MCF 10A (cell line): Measurements from ENCODE around the gene CYBA. TPM values are rescaled to one million over a fixed set of nuclear protein-coding genes. Genes with fewer than 3 reads are reported as not detected.
A peak's percentile ranks its signal among the peaks of the same experiment; 100 is the strongest.

ENCODE experiments used
- BruUV-seq: library from RNA; stranded (reverse); fragments of 400-500 nt; replicated peaks from 2 replicates; lab custom pipeline; 2021; lab: Mats Ljungman, UMichigan
- CTCF ChIA-PET: fragments of 300-600 bp; sonication (Branson Sonifier 250); formaldehyde crosslinking; extraction: SDS; loops from one replicate; lab custom pipeline; 2021; ENCODE audit warnings: antibody characterized with exemption, inconsistent platforms; lab: Yijun Ruan, JAX
- POLR2A ChIA-PET: fragments of 300-600, 350-650 bp; sonication (Branson Sonifier 250); formaldehyde crosslinking; extraction: SDS; loops from one replicate; lab custom pipeline; 2020; ENCODE audit warnings: antibody characterized with exemption, inconsistent platforms; lab: Yijun Ruan, JAX
- DNase-seq: peaks from one replicate; pipeline ENCODE4 v3.0.0-alpha.2; 2018; ENCODE audit not compliant: unreplicated experiment
- H3K27ac Mint-ChIP-seq: one replicate; pipeline ENCODE4 v1.8.0; 2022; ENCODE audit warnings: mild to moderate bottlenecking, low read depth, mixed read lengths; ENCODE audit not compliant: unreplicated experiment
- H3K27me3 Mint-ChIP-seq: one replicate; pipeline ENCODE4 v1.8.0; 2022; ENCODE audit warnings: mixed read lengths; ENCODE audit not compliant: insufficient read depth, unreplicated experiment
- H3K36me3 Mint-ChIP-seq: one replicate; pipeline ENCODE4 v1.8.0; 2022; ENCODE audit warnings: mild to moderate bottlenecking, moderate library complexity, mixed read lengths; ENCODE audit not compliant: insufficient read depth, unreplicated experiment
- H3K4me1 Mint-ChIP-seq: one replicate; pipeline ENCODE4 v1.8.0; 2022; ENCODE audit warnings: mixed read lengths; ENCODE audit not compliant: insufficient read depth, unreplicated experiment
- H3K4me3 Mint-ChIP-seq: one replicate; pipeline ENCODE4 v1.8.0; 2022; ENCODE audit warnings: mild to moderate bottlenecking, moderate library complexity, mixed read lengths; ENCODE audit not compliant: unreplicated experiment
- H3K9me3 Mint-ChIP-seq: one replicate; pipeline ENCODE4 v1.8.0; 2022; ENCODE audit warnings: mixed read lengths; ENCODE audit not compliant: unreplicated experiment
- intact Hi-C: fragments of 100-400 bp; cut with micrococcal nuclease; formaldehyde crosslinking; loops from 2 replicates; pipeline ENCODE4 v1.14.1; 2022
- total RNA-seq: library from RNA; stranded (reverse); gene quantifications from 2 replicates; pipeline ENCODE4 v1.2.3, GENCODE V29; 2022
- TF ChIP-seq, protein P1 (sequence below): fragments of 200-600 bp; IDR thresholded peaks from one replicate; pipeline ENCODE4 v1.8.0; 2022; ENCODE audit warnings: antibody characterized with exemption, mild to moderate bottlenecking; ENCODE audit not compliant: unreplicated experiment

Gene CYBA
- total RNA-seq, 1 experiment from 2014 or later = 0.84 TPM

DNA sequence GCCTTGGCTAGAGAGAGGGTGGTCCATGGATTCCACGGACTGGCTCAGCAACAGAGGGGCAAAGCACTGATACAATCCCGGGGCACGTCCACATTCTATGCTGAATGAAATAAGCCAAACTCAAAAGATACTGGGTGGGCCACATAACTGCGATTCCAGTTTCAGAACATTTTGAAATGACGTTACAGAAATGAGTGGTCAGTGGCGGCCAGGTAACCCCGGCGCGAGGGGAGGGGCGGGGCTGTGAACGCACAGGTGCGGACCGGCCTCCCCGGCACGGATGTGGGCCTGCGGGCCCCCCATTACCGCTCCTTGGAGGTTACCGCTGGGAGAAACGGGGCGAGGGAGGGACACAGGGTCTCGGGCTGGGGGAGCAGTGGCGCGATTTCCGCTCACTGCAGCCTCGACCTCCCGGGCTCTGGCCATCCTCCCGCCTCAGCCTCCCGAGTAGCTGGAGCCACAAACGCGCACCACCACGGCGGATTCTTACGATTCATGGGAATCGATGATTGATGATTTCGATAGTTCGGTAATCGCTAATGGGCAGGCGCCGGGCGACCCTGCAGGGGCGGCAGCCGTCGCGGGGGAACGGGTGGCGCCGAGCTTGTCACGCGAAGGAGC lies 11.5 kb upstream of the CYBA start:
- CTCF ChIA-PET = interaction anchor here (0.6 kb wide), 1 partner anchor 897 kb away, joined by 3 read pairs; no protein-coding TSS in a partner anchor
- TSS peak; percentile 72 for BruUV-seq
- TF ChIP-seq, protein P1, sequence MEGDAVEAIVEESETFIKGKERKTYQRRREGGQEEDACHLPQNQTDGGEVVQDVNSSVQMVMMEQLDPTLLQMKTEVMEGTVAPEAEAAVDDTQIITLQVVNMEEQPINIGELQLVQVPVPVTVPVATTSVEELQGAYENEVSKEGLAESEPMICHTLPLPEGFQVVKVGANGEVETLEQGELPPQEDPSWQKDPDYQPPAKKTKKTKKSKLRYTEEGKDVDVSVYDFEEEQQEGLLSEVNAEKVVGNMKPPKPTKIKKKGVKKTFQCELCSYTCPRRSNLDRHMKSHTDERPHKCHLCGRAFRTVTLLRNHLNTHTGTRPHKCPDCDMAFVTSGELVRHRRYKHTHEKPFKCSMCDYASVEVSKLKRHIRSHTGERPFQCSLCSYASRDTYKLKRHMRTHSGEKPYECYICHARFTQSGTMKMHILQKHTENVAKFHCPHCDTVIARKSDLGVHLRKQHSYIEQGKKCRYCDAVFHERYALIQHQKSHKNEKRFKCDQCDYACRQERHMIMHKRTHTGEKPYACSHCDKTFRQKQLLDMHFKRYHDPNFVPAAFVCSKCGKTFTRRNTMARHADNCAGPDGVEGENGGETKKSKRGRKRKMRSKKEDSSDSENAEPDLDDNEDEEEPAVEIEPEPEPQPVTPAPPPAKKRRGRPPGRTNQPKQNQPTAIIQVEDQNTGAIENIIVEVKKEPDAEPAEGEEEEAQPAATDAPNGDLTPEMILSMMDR = no peak
- peak overlapping the region; percentile 97 for H3K27ac Mint-ChIP-seq
- H3K27me3 Mint-ChIP-seq = no peaks in the 10 kb centered on the region
- DNase-seq = no peak
- no peaks in the 10 kb centered on the region for H3K4me1 Mint-ChIP-seq
- no peaks in the 10 kb centered on the region for H3K9me3 Mint-ChIP-seq
- intact Hi-C loops = no loop called here
- POLR2A ChIA-PET = interaction anchor here (0.6 to 2.4 kb wide), 9 partner anchors 12 to 897 kb away, joined by 3 to 10 read pairs (median 4); partner anchors contain the start of genes ACSF3, CDT1, CTU2 and KLHDC4
- no peaks in the 10 kb centered on the region for H3K36me3 Mint-ChIP-seq
- H3K4me3 Mint-ChIP-seq = peak overlapping the region; percentile 96

DNA sequence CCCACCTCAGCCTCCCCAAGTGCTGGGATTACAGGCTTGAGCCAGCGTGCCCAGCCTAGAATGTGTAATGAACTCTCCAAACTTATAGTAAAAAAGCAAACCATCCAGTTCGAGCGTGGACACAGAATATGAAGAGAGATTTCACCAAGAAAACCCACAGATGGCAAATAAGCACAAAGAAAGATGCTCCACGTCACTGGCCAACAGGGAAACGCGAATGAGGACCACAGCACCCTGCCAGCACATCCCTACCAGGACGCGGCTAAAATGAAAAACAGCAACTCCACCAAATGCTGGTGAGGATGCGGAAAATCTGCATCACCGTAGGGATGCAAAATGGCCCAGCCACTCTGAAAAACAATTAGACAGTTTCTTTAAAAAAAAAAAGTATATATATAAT lies 10.6 kb upstream of the CYBA start:
- Mint-ChIP-seq H3K4me3 (peak overlapping the region; percentile 96), H3K27me3 (no peaks in the 10 kb centered on the region), H3K4me1 (no peaks in the 10 kb centered on the region), H3K27ac (peak overlapping the region; percentile 97), H3K36me3 (peaks cover 6% of the 10 kb centered on the region), H3K9me3 (no peaks in the 10 kb centered on the region)
- no peak for DNase-seq
- no TSS peak for BruUV-seq
- intact Hi-C loops = no loop called here
- TF ChIP-seq, protein P1 = no peak
- POLR2A ChIA-PET = interaction anchor here (1.8 kb wide), 1 partner anchor 91 kb away, joined by 5 read pairs; the partner anchor contains the start of gene ZC3H18
- CTCF ChIA-PET = no interaction called here

DNA sequence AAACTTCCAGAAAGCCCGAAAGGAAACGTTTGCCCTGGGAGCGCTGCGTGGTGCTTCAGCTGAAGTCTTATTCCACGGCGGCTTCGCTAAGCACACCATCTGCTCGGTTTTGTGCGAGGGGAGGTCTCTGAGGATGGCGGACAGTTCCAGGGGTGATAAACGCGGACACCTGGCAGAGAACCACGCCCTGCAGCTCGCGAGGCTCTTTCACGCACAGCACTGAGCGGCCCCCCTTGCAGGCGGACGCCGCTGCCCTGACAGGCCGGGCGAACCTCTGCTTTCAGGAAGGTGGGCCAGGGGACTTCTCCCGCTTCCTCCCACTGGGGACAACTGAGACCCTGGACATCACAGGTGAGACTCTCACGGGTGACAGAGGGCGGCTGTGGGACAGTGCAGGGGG lies 8.3 kb upstream of the CYBA start:
- BruUV-seq = no TSS peak
- CTCF ChIA-PET = interaction anchor here (0.6 kb wide), 1 partner anchor 34 kb away, joined by 3 read pairs; no protein-coding TSS in a partner anchor
- Mint-ChIP-seq H3K27me3 (no peaks in the 10 kb centered on the region), H3K9me3 (no peaks in the 10 kb centered on the region), H3K4me3 (no peak overlapping the region), H3K4me1 (no peaks in the 10 kb centered on the region), H3K27ac (no peak overlapping the region), H3K36me3 (peaks cover 12% of the 10 kb centered on the region)
- DNase-seq = no peak
- TF ChIP-seq, protein P1 = no peak
- intact Hi-C loops = no loop called here
- POLR2A ChIA-PET = no interaction called here

DNA sequence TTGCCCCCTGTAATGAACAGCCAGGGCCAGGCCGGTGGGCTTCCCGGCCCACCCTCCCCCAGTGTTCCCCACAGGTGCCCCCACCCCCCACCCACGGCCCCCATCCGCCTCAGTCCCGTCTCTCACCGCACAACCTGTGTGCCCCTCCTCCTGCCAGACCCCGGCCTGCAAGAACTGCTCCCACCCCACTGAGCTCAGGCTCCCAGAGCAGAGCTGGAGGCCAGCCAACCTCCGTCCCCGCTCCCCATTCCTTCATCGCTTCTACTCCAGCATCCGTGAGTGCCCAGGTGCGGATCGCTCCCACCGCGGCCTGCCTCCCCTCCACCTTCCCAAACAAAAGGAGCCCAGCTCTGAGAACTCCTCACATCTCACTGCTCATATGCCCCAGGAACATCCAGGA lies 7.9 kb upstream of the CYBA start:
- Mint-ChIP-seq H3K4me1 (no peaks in the 10 kb centered on the region), H3K36me3 (peaks cover 12% of the 10 kb centered on the region), H3K9me3 (no peaks in the 10 kb centered on the region), H3K27ac (no peak overlapping the region), H3K4me3 (no peak overlapping the region), H3K27me3 (no peaks in the 10 kb centered on the region)
- TF ChIP-seq, protein P1 = no peak
- BruUV-seq = no TSS peak
- intact Hi-C loops = no loop called here
- ChIA-PET CTCF (interaction anchor here (0.6 kb wide), 1 partner anchor 34 kb away, joined by 3 read pairs; no protein-coding TSS in a partner anchor), POLR2A (no interaction called here)
- DNase-seq = no peak
